Activated CD8-positive, alpha-beta memory T cell treated with anti-CD3 and anti-CD28 coated beads for 24 hours (primary cell): ENCODE results near the gene NRCAM.
A peak's percentile ranks its signal among the peaks of the same experiment; 100 is the strongest.

ENCODE experiments used
- DNase-seq: peaks from one replicate; pipeline ENCODE4 v3.0.0-alpha.2; 2020

The NRCAM gene

GRCh38 chr7:108457871-108458270, 1.6 kb upstream of the NRCAM start:
- DNase-seq, result no peak

GRCh38 chr7:108456845-108457540, 757 bp upstream of the NRCAM start:
- no peak for DNase-seq

GRCh38 chr7:108455551-108455997, 662 bp downstream of the NRCAM start:
- no peak for DNase-seq

GRCh38 chr7:108454674-108455550, 1.3 kb downstream of the NRCAM start:
- DNase-seq, result peak; percentile 70

- no peak for DNase-seq
These were observed 1.9 kb downstream of the NRCAM start for GRCh38 chr7:108454317-108454673.

- no peak for DNase-seq
These were observed 2.9 kb downstream of the NRCAM start for GRCh38 chr7:108453320-108453719.

GRCh38 chr7:108452707-108453106, 3.5 kb downstream of the NRCAM start:
- DNase-seq, result no peak

GRCh38 chr7:108451296-108451848, 4.9 kb downstream of the NRCAM start:
- DNase-seq, result no peak

GRCh38 chr7:108450160-108450559, 6.1 kb downstream of the NRCAM start:
- DNase-seq, result no peak

GRCh38 chr7:108449521-108449920, 6.7 kb downstream of the NRCAM start:
- no peak for DNase-seq

- DNase-seq, result no peak
These were observed 7.4 kb downstream of the NRCAM start for GRCh38 chr7:108448584-108449505.

- DNase-seq, result no peak
These were observed 14.1 kb downstream of the NRCAM start for GRCh38 chr7:108442039-108442568.

GRCh38 chr7:108441392-108441955, 14.8 kb downstream of the NRCAM start:
- DNase-seq, result no peak

- DNase-seq, result no peak
These were observed 15.6 kb downstream of the NRCAM start for GRCh38 chr7:108440613-108441012.

GRCh38 chr7:108436906-108437305, 19.3 kb downstream of the NRCAM start:
- DNase-seq, result no peak

- no peak for DNase-seq
These were observed 22.2 kb downstream of the NRCAM start for GRCh38 chr7:108434010-108434409.

GRCh38 chr7:108431099-108431498, 25.1 kb downstream of the NRCAM start:
- DNase-seq, result no peak

- DNase-seq, result no peak
These were observed 25.6 kb downstream of the NRCAM start for GRCh38 chr7:108430664-108431063.

- DNase-seq, result no peak
These were observed 28.5 kb downstream of the NRCAM start for GRCh38 chr7:108427766-108428165.

- DNase-seq, result no peak
These were observed 30.4 kb downstream of the NRCAM start for GRCh38 chr7:108425714-108426275.

- DNase-seq, result no peak
These were observed 32.2 kb downstream of the NRCAM start for GRCh38 chr7:108424013-108424412.
